HG03439 (cell line): ENCODE data around the gene RAB31.

Experiments
- ATAC-seq: cut with Tn5 transposase; IDR thresholded peaks from one replicate; pipeline ENCODE4 v1.9.1; 2021; ENCODE audit warnings: mild to moderate bottlenecking, moderate library complexity; ENCODE audit not compliant: unreplicated experiment

Gene RAB31

DNA sequence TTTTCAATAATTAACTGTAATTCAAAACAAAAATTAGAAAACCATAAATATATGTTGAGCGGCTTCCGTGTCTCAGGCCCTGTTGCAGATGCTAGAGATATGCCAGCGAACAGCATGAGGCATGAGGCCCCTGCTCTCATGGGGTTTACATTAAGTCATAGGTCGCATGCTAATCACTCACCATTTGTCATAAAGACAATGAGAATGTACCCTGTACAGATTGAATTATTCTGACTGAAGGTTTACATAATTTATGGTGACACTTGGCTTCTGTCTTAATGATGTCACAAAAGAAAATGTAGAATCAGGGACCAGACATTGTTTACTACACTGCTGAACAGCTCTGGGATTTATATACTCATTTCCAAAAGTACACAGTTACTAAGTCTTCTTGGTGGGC is 199.8 kb downstream of the RAB31 start:
- no peak for ATAC-seq

DNA sequence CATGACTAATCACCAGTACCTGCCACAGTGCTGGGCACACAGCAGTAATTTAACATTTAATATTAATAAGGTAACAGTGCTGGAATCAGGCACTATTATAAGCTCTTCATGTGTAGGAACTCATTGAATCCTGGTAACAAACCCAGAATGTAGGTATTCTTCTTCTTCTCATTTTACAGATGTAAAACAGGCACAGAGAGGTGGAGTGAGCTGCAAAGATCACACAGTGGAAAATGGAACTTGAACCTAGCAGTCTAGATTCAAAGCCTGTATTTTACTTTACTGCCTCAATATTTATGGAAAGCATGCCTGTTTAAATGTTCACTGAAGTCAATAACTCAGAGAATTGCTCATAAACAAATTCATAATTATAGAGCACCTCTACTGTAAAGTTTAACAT is 202.0 kb downstream of the RAB31 start:
- ATAC-seq, result no peak

DNA sequence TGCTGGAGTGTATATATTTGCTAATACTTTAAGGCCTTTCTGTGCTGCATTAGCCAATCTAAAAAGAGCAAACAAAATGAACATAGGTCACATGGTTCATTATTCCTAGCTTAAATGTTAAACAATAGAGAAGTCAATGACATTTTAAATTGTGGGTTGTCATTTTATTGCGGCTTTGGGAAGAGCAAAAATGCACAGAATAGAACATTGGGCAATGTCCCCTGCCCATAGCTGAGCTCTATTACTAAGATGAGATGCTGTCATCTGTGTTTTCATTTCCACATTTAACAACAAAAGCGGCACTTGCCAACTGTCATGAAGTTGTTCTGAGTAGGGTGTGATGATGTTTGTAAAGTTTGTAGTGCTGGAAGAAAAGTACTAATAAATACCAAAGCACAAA is 202.6 kb downstream of the RAB31 start:
- ATAC-seq, result no peak

DNA sequence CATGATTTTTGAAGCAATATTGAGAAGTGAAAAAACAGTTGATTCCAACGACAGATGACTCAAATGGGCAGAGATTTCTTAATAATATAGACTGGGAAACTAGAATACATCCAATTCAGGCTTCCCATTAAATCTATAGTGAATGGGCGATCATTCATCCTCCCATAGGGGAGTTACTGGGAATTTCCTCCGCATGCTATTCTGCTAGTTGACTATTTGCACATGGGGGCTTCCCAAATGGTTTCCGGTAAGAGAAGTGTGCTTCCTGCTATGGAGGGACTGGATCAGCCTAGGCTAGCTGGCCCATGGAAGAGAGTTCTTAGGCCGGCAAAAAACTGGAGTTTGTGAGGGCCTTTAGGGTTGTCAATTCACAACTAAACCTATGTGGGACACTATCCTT is 203.1 kb downstream of the RAB31 start:
- ATAC-seq, result no peak
